Transverse colon (tissue), 4 donors: Measurements from ENCODE around the gene PNLIPRP1.

Experiments
- CTCF ChIP-seq, 5 experiments: fragments of 200-600 bp in 3 of 5; fragments of 450-650 bp in 2 of 5; sonication (generic) in 3 of 5; IDR thresholded peaks; 1 replicate in 2 of 5; 2 replicates in 3 of 5; pipeline ENCODE4 v1.5.1; 2016 to 2017; ENCODE audit warnings: antibody characterized with exemption in 5 of 5, inconsistent platforms in 3 of 5, mild to moderate bottlenecking in 2 of 5, moderate library complexity in 1 of 5
- EP300 ChIP-seq: sonication (generic); formaldehyde crosslinking; IDR thresholded peaks from one replicate; pipeline ENCODE4 v1.6.1; 2017; ENCODE audit warnings: antibody characterized with exemption, low read depth
- POLR2A ChIP-seq: fragments of 450-650 bp; IDR thresholded peaks from one replicate; pipeline ENCODE4 v1.6.1; 2016; ENCODE audit warnings: antibody characterized with exemption, mild to moderate bottlenecking, moderate library complexity
- POLR2AphosphoS5 ChIP-seq, 3 donors: sonication (generic); formaldehyde crosslinking; IDR thresholded peaks; one replicate each; pipeline ENCODE4 v1.6.1; 2016; ENCODE audit warnings: antibody characterized with exemption in 3 of 3

DNA sequence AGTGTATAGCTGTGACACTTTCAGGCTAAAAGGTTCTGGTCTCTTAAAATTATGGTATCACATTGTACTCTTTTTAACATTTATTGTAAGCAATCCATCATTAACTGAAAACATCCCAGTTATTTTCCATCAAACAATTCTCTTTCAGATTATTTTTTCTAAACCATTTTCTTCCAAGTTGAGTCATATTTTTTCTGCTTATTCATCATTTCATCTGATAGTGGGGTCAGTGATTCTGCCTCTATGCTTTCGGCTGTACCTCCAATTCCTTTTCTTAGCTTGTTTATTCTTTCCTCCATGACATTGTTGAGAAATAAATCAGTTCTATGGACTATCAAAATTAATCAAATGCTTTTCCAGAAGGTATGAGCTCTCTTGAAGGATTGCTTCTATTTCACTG, 45.6 kb upstream of the PNLIPRP1 start:
- no peak for TF ChIP-seq CTCF (IDR thresholded peaks at IDR 0.05)
- TF ChIP-seq POLR2AphosphoS5 (IDR thresholded peaks at IDR 0.05) = no peak
- no peak for TF ChIP-seq EP300
- TF ChIP-seq POLR2A = no peak
